HG02885 (cell line): ENCODE data around the gene BLVRA.
A peak's percentile ranks its signal among the peaks of the same experiment; 100 is the strongest.

Experiments used
- ATAC-seq: cut with Tn5 transposase; IDR thresholded peaks from one replicate; pipeline ENCODE4 v1.9.1; 2021; ENCODE audit warnings: mild to moderate bottlenecking; ENCODE audit not compliant: unreplicated experiment, poor library complexity

BLVRA gene

DNA sequence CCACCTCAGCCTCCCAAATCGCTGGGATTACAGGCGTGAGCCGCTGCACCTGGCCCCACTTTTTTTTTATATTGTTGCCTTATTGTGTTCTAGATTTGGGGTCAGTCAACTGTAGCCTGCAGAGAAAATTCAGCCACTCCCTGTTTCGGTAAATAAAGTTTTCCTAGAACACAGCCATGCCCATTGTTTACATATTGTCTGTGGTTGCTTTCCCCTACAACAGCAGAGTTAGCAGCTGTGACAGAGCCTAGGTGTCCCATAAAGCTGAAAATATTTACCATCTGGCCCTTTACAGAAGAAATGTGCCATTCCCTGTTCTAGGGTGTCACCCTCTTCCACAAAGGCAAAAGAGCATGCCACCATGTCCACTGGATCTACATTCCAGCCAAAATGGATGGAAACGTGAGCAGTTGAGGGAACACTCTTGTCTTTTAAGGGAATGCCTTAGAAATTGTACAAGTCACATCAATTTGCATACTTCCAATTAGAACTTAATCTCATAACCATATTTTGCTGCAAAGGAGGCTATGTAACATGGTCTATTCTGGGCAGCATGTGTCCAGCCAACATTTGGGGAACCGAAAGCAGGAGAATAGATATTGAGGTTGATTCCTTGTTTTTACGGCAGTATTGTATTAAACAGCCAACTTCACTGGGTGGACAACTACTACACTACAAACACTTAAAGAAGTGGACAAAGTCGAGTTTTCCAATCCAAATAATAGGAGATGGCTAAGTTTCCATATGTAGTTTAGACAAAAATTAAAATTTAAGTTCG, 11.0 kb upstream of the BLVRA start:
- ATAC-seq, result no peak

GRCh38 chr7:43749383-43749940, 9.0 kb upstream of the BLVRA start:
- no peak for ATAC-seq

GRCh38 chr7:43750016-43750887, 8.2 kb upstream of the BLVRA start:
- ATAC-seq, result no peak

GRCh38 chr7:43752411-43752810, 6.1 kb upstream of the BLVRA start:
- ATAC-seq, result no peak

GRCh38 chr7:43753271-43753810, 5.1 kb upstream of the BLVRA start:
- no peak for ATAC-seq

GRCh38 chr7:43753843-43754242, 4.6 kb upstream of the BLVRA start:
- no peak for ATAC-seq

GRCh38 chr7:43754596-43754995, 3.9 kb upstream of the BLVRA start:
- ATAC-seq, result no peak

- ATAC-seq, result no peak
These were observed 2.0 kb upstream of the BLVRA start for GRCh38 chr7:43756368-43757072.

DNA sequence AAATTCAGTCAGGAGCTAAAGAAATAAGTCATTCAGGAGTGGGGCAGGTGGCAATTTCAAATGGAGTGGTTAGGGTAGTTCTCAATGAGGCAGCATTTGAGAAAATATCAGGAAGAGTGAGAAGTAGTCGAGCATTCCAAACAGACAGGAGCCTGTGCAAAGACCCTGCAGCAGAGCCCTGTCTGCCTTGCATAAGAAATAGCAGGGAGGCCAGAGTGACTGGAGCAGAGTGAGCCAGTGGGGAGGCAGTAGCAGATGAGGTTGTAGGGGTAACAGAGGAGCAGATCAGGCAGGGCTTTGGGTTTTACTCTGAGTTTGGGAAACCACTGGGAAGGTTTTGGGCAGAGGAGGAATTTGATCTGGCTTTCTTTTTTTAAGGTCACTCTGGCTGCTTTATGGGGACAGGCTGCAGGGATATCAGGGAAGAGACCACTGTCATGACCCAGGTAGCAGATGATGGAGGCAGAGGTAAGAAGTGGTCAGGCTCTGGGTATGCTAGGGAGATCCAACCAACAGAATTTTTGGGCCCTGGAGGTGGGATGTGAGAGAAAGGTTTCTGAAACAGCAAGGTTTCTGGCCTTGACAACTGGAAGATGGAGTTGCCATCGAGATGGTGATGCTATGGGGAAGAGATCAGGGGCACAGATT, 1.3 kb upstream of the BLVRA start:
- no peak for ATAC-seq

DNA sequence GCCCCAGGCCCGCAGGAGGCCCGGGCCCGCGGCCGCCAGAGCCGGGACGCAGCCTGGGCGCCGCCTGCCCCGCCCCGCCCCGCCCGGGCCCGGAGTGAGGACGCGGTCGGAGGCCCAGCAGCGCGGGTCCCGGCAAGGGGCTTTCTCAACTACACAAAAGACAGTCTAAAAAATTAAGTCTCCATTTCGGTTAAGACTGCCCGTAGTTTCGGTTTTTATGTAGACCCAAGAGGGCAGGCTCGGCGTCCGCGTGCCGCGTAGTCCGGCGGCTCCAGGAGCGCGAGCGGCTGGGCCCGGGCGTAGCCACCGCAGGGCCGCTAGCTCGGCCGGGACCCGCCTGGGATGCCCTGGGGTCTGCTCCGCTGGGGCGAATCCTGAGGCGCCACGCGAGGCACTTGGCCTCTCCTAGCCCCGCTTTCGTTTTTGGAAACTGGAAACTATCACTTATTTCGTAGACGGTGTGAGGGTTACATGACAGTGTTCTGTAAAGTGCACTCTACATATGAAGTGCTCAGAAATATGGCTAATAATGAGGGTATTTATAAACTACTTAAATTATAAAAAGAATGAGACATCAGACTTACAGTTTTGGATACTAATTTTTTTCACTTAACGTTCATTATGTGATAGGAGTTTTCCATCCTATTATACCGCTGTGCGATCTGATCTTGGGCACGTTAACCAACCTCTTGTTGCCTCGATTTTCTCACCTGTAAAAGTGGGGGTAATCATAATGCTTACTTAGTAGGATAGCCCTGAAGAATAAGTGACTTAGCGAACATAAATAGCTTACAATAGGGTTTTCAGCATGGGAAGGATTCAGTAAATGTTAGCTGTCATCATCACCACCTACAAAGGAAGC, 573 bp downstream of the BLVRA start:
- peak; percentile 62 for ATAC-seq

DNA sequence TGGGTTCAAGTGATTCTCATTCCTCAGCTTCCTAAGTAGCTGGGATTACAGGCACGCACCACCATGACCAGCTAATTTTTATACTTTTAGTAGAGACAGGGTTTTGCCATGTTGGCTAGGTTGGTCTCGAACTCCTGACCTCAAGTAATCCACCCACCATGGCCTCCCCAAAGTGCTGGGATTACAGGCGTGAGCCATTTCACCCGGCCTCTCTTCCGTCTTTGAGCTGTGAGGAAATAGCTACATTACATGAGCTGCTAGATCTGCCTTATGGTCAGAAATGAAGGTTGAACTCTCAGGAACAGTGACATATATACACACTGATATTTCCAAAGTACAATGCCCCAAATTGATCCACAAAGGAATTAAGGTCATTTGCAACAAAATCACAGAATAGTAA, 2.4 kb downstream of the BLVRA start:
- ATAC-seq, result no peak

- no peak for ATAC-seq
These were observed 2.9 kb downstream of the BLVRA start for GRCh38 chr7:43761382-43761781.

GRCh38 chr7:43761938-43762692, 3.6 kb downstream of the BLVRA start:
- ATAC-seq, result no peak

GRCh38 chr7:43763183-43763582, 4.7 kb downstream of the BLVRA start:
- no peak for ATAC-seq

- ATAC-seq, result peak; percentile 80
These were observed 5.7 kb downstream of the BLVRA start for GRCh38 chr7:43764039-43764761.

GRCh38 chr7:43764807-43765491, 6.5 kb downstream of the BLVRA start:
- no peak for ATAC-seq

DNA sequence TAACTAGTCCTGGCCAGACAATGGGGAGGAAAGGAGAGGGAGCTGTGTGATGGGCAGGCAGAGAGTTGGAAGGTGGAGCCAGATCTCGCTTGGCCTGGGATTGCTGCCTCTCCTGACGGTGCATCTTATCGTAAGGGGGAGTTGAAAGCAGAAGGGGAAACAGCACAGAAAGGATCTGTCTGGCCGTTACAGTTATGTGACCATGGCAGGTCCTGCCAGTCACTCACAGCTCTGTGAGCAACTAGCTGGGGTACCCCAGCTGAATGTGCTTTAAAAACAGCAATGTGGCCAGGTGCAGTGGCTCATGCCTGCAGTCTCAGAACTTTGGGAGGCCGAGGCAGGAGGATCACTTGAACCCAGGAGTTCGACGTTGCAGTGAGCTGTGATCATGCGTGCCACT, 8.1 kb downstream of the BLVRA start:
- ATAC-seq, result no peak
